ENCODE measurements around the gene GLB1L2.

GRCh38 chr11:134337051-134337450 lies 5.3 kb downstream of the GLB1L2 start:
- TF ChIP-seq POLR2AphosphoS5 (IDR thresholded peaks at IDR 0.05; ENCODE audit: low read depth) (no peak), CTCF (IDR thresholded peaks at IDR 0.05; ENCODE audit: insufficient read depth, low read length) (no peak), REST (IDR thresholded peaks at IDR 0.05; ENCODE audit: insufficient replicate concordance, low read depth) (no peak), GABPA (IDR thresholded peaks at IDR 0.05; ENCODE audit: low read depth) (no peak)
